Hindlimb muscle (tissue), 1 donor: ENCODE results near the gene CEP85L. TPM values are rescaled to one million over a fixed set of nuclear protein-coding genes. Genes with fewer than 3 reads are reported as not detected.
A peak's percentile ranks its signal among the peaks of the same experiment; 100 is the strongest.

ENCODE experiments used
- DNase-seq: peaks from one replicate; pipeline ENCODE4 v3.0.0-alpha.2; 2013
- polyA plus RNA-seq: library from polyadenylated mRNA; unstranded; fragments of 120-200 nt; gene quantifications from one replicate; pipeline ENCODE4 v1.2.1, GENCODE V29; 2013; ENCODE audit not compliant: insufficient read length

CEP85L gene
- polyA plus RNA-seq, 1 donor: 20.0 TPM

- DNase-seq: no peak
Observed at GRCh38 chr6:118659513-118660217, 8.3 kb upstream of the CEP85L start.

- no peak for DNase-seq
Observed at GRCh38 chr6:118656847-118657451, 5.6 kb upstream of the CEP85L start.

- peak; percentile 7 for DNase-seq
Observed at GRCh38 chr6:118652051-118652615, 742 bp upstream of the CEP85L start.

GRCh38 chr6:118650582-118651281, 659 bp downstream of the CEP85L start:
- peak; percentile 56 for DNase-seq

GRCh38 chr6:118649918-118650581, 1.3 kb downstream of the CEP85L start:
- DNase-seq: peak; percentile 67

- no peak for DNase-seq
Observed at GRCh38 chr6:118648866-118649554, 2.4 kb downstream of the CEP85L start.

GRCh38 chr6:118646977-118647376, 4.4 kb downstream of the CEP85L start:
- DNase-seq: no peak

- no peak for DNase-seq
Observed at GRCh38 chr6:118645395-118645794, 6.0 kb downstream of the CEP85L start.

- no peak for DNase-seq
Observed at GRCh38 chr6:118644007-118644406, 7.4 kb downstream of the CEP85L start.

- DNase-seq: no peak
Observed at GRCh38 chr6:118641042-118641441, 10.3 kb downstream of the CEP85L start.

GRCh38 chr6:118639054-118639964, 12.1 kb downstream of the CEP85L start:
- no peak for DNase-seq

- no peak for DNase-seq
Observed at GRCh38 chr6:118638288-118638687, 13.1 kb downstream of the CEP85L start.

GRCh38 chr6:118635909-118636735, 15.3 kb downstream of the CEP85L start:
- DNase-seq: no peak

GRCh38 chr6:118632359-118632758, 19.0 kb downstream of the CEP85L start:
- DNase-seq: no peak

- no peak for DNase-seq
Observed at GRCh38 chr6:118630923-118631322, 20.5 kb downstream of the CEP85L start.

GRCh38 chr6:118630067-118630466, 21.3 kb downstream of the CEP85L start:
- no peak for DNase-seq

GRCh38 chr6:118627724-118628123, 23.7 kb downstream of the CEP85L start:
- DNase-seq: no peak

- no peak for DNase-seq
Observed at GRCh38 chr6:118625833-118626232, 25.6 kb downstream of the CEP85L start.

- no peak for DNase-seq
Observed at GRCh38 chr6:118621799-118622470, 29.5 kb downstream of the CEP85L start.

GRCh38 chr6:118620202-118620601, 31.2 kb downstream of the CEP85L start:
- no peak for DNase-seq
